Mammary epithelial cell (primary cell): ENCODE data around the gene HAO2.

Source experiments
- EZH2 ChIP-seq: IDR thresholded peaks from 2 replicates; pipeline ENCODE4 v1.6.1; 2012; ENCODE audit warnings: low read length, inconsistent platforms, borderline replicate concordance
- TF ChIP-seq, protein P1 (sequence below), 2 donors: IDR thresholded peaks in 1 of 2; conservative IDR thresholded peaks in 1 of 2; 2 replicates each; pipeline ENCODE4 v1.5.1; 2011 to 2012; ENCODE audit warnings: inconsistent platforms in 2 of 2, low read length in 2 of 2, mild to moderate bottlenecking in 2 of 2, control low read depth in 1 of 2, low read depth in 1 of 2; ENCODE audit not compliant: insufficient read depth in 1 of 2; ENCODE audit errors: extremely low read depth in 1 of 2

DNA sequence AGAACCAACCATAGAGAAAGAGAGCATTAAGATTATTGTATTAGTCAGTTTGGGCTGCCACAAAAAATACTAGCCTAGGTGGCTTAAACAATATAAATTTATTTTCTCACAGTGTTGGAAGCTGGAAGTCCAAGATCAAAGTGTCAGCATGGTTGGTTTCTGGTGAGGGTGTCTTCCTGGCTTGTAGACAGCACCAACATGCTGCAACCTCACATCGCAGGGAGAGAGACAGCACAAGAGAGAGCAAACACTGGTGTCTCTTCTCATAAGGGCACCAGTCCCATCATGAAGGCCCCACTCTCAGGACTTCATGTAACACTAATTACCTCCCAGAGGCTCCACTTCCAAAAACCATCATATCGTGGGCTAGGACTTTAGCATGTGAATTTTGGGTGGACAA lies 30.6 kb upstream of the HAO2 start:
- TF ChIP-seq, protein P1, sequence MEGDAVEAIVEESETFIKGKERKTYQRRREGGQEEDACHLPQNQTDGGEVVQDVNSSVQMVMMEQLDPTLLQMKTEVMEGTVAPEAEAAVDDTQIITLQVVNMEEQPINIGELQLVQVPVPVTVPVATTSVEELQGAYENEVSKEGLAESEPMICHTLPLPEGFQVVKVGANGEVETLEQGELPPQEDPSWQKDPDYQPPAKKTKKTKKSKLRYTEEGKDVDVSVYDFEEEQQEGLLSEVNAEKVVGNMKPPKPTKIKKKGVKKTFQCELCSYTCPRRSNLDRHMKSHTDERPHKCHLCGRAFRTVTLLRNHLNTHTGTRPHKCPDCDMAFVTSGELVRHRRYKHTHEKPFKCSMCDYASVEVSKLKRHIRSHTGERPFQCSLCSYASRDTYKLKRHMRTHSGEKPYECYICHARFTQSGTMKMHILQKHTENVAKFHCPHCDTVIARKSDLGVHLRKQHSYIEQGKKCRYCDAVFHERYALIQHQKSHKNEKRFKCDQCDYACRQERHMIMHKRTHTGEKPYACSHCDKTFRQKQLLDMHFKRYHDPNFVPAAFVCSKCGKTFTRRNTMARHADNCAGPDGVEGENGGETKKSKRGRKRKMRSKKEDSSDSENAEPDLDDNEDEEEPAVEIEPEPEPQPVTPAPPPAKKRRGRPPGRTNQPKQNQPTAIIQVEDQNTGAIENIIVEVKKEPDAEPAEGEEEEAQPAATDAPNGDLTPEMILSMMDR (conservative IDR thresholded peaks at IDR 0.05 in 1 of 2, IDR thresholded peaks at IDR 0.05 in 1 of 2; ENCODE audit: extremely low read depth in 1 of 2, insufficient read depth in 1 of 2, low read depth in 1 of 2, low read length in 2 of 2) = no peak
- TF ChIP-seq EZH2 = no peak
